Pons (tissue), 1 donor: ENCODE results near the gene ASPSCR1.
"Not testable (repeated sequence)": the region's sequence is repeated elsewhere in the genome, so short reads cannot be mapped to it uniquely, and the experiment has no call there.

Source experiments
- DNase-seq: peaks from one replicate; pipeline ENCODE4 v3.0.0-alpha.2; 2016; ENCODE audit warnings: low spot score

The ASPSCR1 gene

DNA sequence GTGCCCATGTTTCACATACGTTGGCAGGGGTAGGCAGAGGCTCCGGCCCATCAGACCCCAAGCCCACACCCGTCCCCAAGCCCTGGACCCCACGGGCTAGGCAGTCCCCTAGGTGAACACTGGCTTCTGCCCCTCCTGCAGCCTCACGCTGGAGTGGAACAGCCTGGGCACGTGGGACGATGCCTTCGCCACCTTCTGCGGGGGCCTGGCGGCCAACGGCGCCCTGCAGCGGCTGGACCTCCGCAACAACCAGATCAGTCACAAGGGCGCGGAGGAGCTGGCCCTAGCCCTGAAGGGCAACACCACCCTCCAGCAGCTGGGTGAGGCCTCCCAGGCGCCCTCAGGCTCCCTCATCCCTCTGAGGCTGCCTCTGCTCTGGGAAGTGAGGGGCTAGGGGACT, 47.4 kb downstream of the ASPSCR1 start:
- DNase-seq, result no peak

DNA sequence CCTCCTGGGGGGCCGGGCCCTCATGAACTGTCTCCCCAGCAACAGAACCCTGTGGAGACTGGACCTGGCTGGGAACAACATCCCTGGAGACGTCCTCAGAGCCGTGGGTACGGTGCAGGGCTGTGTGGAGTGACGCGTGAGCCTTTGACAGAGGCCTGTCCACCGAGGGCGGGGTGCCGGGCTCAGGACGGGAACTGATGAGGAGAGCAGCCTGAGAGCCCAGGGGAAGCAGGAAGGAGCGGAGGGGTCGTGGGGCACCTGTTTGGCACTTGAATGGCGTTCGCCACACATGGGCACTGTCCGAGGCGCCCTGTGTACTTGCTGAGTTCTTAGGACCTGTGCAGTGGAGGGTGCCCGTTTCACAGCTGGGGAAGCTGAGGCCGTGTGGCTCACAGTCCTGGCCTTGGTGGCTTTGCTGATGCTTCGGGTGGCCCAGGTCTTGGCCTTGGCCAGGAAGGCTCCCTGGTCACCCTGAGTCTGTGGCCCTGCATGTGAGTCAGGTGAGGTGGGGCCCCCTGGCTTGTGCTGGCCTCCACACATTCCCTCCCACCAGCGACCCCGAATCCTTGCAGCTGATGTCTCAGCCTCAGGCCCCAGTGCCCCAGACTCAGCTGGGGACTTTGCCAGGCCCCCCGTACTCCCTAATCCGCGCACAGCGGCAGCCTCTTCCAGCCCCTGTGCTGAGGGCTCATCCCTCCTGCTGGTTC, 48.1 kb downstream of the ASPSCR1 start:
- no peak for DNase-seq

DNA sequence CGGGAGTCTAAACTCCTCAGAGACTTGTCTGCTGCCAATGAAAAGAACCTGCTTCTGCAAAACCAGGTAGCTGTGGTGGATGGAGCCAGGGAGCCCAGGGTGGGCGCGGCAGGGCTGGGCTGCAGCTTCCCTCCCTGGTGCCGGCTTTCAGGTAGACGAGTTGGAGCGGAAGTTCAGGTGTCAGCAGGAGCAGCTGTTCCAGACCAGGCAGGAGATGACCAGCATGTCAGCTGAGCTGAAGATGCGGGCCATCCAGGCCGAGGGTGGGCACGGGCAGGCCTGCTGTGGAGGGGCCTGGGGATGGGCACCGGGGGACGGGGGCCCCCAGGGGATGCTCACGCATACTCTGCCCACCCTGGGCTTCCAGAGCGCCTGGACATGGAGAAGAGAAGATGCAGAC, 50.8 kb downstream of the ASPSCR1 start:
- no peak for DNase-seq

DNA sequence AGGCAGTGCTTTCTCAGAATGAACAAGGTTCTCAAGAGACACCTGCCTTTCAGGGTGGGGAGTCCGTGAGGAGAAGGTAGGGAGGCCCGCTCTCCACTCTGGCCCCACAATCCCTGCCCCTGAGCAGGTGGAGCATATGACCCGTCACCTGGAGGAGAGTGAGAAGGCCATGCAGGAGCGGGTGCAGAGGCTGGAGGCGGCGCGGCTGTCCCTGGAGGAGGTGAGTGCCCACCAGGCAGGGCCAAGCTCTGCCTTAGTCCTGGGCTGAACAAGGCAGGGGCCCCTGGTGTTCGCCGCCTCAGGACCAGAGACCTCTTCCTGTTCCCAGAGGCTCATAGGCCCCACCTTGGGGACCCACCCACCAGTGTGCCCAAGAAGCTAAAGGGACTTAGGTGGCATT, 51.5 kb downstream of the ASPSCR1 start:
- no peak for DNase-seq

DNA sequence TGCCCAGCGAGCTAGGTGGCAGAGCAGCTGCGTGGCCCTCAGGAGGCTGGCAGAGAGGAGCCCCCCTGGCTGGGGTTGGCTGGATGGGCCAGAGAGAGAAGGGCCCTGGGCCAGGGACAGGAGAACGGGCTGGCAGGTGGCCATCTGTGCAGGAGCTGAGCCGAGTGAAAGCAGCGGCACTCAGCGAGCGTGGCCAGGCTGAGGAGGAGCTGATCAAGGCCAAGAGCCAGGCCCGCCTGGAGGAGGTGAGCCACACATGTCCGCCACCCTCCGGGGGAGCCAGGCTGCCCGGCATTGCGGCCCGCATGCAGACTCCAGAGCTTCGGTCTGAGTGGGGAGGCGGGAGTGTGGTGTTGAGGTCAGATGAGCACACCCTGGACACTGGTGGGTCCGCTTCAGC, 52.0 kb downstream of the ASPSCR1 start:
- DNase-seq, result no peak

DNA sequence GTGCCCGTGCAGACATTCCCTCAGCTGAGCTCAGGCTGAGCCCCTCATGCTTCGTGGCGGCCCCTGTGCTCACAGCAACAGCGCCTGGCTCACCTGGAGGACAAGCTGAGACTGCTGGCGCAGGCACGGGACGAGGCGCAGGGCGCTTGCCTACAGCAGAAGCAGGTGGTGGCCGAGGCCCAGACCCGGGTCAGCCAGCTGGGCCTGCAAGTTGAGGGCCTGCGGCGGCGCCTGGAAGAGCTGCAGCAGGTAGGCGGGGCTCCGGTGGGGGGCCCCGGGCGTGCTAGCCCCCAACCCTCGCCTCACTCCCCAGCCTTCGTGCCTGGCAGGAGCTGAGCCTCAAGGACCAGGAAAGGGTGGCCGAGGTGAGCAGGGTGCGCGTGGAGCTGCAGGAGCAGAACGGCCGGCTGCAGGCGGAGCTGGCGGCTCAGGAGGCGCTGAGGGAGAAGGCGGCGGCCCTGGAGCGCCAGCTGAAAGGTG, 52.6 kb downstream of the ASPSCR1 start:
- no peak for DNase-seq

DNA sequence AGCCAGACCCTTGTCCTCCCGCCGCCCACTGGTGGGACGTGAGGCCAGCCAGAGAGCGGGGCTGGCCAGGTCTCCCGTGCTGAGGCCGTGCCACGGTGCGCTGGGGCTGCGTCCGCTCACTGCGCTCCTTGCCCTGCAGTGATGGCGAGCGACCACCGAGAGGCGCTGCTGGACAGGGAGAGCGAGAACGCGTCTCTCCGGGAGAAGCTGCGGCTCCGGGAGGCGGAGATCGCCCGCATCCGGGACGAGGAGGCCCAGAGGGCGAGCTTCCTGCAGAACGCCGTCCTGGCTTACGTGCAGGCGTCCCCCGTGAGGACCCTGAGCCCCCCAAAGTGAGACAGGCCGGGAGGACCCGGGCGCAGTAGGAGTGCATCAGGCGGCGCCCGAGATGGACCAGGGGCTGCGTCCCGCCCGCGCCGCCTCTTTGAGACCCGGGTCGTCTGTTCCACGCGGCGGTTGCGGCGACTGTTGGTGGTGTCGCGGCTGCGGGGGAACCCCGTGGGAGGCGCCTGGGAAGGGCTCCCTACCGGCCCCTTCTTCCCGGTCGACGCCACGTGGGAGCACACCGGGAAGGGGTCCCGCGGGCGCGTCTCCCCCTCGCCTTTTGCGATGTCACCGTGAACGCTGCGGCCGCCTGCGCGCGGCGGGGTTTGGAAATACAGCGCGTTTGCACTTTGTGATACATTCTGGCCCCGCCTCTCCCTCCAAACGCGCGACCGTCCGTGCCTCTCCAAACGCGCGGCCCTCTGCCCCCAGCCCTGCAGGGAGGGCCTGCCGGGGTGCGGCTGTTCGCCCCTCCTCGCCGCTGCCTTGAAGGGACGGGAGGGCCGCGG, 53.3 kb downstream of the ASPSCR1 start:
- peak; percentile 56 for DNase-seq

DNA sequence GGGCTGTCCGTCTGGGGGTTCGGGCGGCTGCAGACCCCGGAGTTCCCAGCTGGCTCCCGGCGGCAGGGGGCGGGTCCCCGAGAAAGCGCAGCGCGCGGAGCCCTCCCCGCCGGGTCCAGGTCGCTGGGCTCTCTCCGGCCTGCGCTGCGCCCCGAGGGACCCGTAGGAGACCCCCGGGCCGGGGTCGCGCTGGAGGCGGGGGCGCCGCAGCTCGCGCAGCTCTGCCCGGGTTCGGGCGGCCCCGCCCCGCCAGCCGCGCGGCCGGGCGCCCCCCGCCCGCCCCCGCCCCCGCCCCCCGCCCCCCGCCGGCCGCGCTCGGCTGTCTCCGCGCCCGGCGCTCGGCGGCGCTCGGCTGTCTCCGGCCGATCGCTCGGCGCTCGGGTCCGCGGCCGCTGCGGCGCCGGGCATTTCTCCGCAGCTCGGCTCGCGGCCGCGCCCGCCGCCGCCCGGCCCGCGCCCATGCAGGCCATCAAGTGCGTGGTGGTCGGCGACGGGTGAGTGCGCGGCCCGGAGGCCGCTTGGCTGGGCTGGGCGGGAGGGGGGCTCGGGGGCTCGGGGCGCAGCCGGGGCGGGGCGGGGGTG, 54.0 kb downstream of the ASPSCR1 start, which contains the start of gene RAC3:
Gene RAC3 (plus strand): TSS at position 376 of the 582 bp plus-strand sequence. CDS start 84 bp downstream, at position 460.
- no peak for DNase-seq

DNA sequence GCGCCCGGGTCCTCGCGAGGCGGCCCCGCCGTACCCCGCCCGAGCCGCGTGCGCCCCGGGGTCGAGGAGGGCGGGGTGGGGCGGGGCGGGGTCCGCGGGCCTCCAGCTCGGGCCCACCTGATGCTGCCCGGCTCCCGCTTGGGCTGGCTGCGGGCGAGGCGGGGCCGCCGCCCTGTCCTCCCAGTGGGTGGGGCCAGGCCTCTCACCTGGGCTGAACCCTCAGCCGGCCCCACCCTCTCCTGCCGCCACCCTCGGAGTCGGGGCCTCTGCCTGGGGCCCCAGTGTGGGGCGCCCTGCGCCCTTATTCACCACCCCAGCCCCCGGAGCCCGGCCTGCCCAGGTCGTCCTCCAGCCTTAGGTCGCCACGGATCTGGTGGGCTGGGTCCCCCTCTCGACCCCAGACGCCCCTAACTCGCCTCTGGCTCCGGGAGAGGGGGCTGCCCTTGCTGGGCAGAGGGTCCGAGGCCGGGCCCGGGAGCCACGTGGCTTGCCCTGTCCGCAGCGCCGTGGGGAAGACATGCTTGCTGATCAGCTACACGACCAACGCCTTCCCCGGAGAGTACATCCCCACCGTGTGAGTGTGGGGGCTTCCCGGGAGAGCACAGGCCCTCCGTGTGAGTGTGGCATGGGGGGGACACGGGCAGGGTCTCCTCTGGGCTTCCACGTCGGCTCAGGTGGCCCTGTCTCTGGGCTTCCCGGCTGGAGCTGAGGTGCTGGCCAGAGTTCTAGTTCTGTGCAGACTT, 54.6 kb downstream of the ASPSCR1 start:
- DNase-seq, result no peak

DNA sequence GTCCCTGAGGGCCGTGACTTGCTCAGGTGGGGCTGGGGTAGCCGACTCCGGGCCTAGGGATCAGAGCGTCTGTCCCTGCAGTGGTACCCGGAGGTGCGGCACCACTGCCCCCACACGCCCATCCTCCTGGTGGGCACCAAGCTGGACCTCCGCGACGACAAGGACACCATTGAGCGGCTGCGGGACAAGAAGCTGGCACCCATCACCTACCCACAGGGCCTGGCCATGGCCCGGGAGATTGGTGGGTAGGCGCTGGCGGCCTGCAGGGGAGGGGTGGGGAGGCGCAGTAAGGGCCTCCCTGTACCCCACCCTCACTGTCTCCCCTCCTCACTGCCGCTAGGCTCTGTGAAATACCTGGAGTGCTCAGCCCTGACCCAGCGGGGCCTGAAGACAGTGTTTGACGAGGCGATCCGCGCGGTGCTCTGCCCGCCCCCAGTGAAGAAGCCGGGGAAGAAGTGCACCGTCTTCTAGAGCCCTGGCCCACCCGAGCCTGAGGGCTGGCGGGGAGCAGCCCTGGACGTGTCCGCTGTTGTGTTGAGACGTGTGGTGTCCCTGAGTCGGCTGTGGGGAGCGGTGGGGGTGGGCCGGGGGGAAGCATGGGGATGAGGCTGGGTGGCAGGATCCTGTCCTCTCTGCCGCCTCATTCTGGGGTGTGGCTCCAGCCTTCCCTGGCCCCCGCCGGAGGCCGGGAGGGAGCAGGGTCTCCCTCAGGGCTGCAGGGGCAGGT, 56.1 kb downstream of the ASPSCR1 start:
- no peak for DNase-seq

DNA sequence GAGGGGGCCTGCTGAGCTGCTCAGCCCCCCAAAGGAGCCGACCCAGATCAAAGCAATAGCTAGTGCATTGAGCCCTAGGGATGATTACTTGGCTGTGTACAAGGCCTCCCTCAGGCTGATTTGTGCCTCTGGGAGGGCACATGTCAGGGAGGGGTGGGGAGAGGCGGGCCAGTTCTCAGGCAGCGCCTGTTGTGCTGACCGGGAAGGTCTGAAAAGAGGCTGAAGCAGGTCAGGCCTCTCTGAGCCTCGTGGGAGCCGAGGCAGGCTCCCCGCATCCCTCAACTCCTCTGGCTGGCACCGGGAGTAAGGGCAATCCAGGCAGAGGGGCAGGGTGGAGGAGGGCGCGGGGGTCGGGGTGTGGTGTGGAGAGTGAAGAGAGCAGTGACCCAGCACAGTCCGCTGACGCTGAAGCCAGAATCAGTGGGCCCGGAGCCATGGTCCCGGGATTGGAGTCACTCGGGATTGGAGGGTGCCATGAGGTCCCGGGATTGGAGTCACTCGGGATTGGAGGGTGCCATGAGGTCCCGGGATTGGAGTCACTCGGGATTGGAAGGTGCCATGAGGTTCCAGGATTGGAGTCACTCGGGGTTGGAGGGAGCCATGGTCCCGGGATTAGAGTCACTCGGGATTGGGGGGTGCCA, 57.1 kb downstream of the ASPSCR1 start:
- no peak for DNase-seq

DNA sequence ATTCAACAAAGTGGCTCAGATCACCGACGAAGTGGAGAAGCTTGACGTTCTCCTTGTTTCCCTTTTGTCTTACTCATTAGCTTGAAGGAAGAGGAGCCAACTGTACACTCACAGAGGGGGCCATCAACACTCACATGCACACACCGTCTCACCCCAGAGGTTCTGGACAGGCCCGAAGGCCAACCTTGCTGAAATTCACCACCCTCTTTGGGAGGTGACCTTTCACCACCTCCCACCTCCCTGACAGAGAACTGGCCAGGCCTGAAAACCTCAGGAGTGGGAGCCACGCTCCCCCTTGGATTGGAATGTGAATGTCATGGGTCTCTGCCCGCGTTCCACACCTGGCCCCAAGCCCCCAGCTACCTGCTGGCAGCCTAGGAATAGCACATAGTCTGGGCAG, 58.1 kb downstream of the ASPSCR1 start:
- DNase-seq, result no peak

DNA sequence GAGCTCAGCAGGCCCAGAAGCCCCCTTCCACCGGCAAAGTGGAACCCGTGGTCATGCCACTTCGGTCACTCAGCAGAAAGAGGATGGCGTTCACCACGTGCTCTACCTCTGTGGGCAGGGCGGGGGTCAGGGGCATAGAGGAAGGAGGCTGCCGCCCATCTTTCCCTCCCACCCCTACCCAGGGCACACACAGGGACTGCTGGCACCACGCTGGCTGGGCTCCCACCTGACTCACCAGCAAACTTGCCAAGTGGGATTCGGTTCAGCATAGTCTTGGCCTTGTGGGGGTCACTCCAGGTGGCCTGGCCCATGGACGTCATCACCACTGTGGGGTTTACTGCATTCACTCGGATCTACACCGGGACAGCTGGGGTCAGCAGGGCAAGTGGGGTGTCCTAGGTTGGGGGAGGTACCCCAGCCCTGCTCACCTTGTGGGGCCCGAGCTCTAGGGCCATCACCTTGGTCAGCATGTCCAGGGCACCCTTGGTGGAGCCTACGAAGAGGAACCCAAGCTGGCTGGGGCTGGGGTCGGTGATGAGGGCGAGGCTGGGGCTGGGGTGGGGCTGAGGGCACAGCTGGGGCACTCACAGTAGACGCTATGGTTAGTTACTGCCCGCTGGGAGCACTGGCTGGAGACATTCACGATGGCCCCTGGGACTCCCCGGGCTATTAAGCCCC, 58.7 kb downstream of the ASPSCR1 start:
- DNase-seq, result no peak

DNA sequence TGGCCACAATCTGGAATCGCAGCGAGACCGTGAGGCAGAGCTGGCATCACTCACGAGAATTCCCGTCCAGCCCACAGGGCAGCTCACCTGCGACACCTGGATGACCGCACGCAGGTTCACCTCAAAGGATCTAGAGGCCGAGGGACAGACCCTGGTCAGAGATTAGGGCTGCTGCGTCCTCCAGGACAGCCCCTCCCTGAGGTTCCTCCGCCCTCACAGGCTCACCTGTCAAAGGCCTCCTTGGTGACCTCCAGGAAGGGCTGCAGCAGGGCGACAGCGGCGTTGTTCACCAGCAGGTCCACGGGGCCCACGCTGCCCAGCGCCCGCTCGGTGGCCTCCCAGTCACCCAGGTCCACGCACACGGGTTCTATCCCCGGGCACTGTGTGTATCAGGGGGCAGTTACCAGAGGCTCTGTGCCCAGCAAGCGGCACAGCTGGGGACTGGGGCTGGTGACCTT, 59.2 kb downstream of the ASPSCR1 start:
- no peak for DNase-seq

DNA sequence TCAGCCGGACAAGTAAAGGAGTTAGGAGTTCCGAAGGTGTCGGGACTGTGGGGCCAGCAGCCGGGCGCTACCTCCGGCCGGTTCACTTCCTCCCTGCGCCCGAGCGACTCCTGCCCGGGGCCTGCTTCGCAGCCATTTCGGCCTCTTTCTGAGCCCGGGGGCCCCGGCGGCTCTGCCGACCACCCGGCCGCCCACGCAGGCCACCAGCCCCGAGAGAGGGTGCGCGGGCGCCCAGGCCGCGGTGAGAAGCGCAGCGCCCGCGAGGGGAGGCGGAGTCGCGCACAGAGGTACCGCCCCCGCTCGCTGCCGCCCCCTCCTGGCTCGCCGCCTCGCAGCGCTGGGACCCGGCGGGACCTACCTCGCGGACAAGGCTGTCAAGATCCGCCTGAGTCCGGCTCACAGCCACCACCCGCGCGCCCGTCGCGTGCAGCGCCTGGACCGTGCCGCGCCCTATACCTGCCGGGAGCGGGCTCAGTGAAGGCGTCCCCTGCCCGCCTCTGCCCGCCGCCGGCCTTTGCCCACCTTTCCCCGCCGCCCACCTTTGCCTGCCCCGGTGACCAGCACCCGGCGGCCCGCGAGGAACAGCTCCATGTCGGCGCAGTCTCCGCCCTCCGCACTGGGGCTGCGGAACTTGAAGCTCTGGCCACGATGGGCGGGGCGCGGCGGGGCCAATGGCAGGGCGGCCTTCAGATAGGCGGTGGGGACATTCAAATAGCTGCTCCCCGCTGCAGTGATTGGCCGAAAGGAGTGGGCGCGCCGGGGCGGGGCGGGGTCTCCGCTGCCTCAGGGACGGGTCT, 59.9 kb downstream of the ASPSCR1 start, which contains the start of gene DCXR:
Gene DCXR (minus strand): TSS at position 606 of the 797 bp plus-strand sequence. CDS start 15 bp downstream, at position 591.
- DNase-seq, result peak; percentile 94

DNA sequence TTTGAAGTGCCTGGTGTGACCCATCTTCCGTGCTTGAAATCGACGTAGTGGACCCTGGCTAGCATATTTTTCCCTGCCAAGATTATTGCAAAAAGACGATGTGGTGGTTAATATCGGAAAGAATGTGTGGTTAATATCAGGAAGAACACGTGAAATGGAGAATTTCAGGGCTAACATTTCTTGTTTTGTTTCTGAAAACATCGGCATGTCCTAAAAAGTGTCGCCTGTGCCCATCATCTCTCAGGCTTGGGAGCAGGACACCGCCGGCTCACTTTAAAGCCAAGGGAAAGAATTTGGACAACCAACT, 60.4 kb downstream of the ASPSCR1 start:
- no peak for DNase-seq

DNA sequence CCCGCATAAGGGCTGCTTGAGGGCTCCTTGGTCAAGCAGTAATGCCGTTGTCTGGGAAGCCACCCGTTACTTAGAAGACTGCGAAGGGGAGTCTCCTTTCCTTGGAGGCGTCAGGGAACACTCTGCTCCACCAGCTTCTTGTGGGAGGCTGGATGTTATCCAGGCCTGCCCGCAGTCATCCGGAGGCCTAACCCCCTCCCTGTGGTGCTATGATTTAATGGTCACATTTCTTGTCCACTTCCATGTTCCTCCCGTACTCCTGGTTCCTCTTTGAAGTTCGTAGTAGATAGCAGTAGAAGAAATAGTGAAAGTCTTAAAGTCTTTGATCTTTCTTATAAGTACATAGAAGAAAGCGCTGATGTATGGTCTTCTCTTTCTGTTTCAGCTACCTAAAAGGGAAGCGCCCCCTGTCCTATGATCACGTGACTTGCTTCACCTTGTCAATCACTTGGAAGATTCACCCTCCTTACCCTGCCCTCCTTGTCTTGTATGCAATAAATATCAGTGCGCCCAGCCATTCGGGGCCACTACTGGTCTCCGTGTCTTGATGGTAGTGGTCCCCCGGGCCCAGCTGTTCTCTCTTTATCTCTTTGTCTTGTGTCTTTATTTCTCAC, 61.5 kb downstream of the ASPSCR1 start:
- not testable (repeated sequence) for DNase-seq

DNA sequence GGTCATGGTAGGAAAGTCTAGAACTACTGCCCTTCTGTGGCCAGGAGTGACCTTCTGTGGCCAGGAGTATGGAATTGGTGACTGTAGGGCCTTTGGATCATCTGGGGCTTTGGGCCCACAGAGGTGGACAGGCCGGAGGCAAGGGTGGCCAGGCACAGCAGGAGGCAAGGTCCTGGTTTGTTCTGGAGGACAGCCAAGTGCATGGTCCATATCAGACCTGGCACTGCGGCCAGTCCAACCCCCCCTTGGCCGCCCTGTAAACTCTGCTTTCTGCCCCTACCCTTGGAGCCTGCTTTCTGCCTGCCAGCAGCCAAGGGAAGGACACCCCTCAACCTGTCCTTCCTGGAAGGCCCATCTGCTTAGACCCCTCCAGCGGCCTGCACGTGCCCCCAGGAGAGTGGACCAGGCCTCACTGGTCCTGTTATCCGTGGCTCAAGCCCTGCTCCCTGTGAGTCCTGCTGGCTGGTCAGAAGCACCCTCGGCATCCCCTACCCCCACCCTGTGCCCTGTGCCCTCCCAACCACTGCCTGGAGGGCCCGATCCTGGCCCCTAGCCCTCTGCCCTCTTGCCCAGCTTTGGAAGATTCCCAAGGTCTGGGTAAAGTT, 62.4 kb downstream of the ASPSCR1 start:
- no peak for DNase-seq
